GM12872 (cell line): ENCODE measurements around the gene RSAD1.
A peak's percentile ranks its signal among the peaks of the same experiment; 100 is the strongest.

Source experiments
- TF ChIP-seq, protein P1 (sequence below): IDR thresholded peaks from 3 replicates; pipeline ENCODE4 v1.5.1; 2011; ENCODE audit warnings: low read depth, mild to moderate bottlenecking, low read length, moderate library complexity; ENCODE audit not compliant: insufficient read depth

RSAD1 gene

DNA sequence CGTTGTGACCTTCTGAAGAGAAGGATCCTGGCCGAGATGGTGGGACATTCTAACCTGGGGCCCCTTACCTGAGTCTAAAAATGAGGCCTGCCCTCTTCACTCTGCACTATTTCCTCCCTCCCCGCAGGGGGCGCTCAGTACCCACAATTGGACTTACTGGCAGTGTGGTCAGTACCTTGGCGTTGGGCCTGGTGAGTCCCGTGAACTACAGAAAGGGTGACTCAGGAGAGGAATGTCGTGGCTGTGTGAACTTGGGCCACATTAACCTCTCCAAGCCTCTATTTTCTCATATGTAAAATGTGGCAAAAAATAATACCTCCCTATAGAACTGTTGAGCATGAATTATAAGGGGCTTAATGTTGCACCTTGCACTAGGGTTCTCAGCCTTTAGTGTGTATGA is 3.9 kb downstream of the RSAD1 start:
- TF ChIP-seq, protein P1, sequence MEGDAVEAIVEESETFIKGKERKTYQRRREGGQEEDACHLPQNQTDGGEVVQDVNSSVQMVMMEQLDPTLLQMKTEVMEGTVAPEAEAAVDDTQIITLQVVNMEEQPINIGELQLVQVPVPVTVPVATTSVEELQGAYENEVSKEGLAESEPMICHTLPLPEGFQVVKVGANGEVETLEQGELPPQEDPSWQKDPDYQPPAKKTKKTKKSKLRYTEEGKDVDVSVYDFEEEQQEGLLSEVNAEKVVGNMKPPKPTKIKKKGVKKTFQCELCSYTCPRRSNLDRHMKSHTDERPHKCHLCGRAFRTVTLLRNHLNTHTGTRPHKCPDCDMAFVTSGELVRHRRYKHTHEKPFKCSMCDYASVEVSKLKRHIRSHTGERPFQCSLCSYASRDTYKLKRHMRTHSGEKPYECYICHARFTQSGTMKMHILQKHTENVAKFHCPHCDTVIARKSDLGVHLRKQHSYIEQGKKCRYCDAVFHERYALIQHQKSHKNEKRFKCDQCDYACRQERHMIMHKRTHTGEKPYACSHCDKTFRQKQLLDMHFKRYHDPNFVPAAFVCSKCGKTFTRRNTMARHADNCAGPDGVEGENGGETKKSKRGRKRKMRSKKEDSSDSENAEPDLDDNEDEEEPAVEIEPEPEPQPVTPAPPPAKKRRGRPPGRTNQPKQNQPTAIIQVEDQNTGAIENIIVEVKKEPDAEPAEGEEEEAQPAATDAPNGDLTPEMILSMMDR = peak; percentile 92

DNA sequence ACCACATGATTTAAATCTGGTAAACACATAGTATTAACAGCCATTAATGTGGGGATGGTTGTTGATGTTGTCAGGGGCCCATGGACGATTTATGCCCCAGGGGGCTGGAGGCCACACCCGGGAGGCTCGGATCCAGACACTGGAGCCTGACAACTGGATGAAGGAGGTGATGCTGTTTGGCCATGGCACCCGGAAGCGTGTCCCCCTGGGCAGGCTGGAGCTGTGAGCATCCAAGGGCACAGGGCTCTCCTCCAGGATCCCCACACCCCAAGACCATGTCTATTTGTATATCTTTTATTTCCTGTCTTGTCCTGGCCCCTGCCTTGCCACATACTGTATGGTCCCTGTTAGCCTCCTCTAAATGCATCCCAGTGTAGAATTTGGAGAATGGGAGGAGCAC is 4.6 kb downstream of the RSAD1 start:
- TF ChIP-seq, protein P1 = no peak

DNA sequence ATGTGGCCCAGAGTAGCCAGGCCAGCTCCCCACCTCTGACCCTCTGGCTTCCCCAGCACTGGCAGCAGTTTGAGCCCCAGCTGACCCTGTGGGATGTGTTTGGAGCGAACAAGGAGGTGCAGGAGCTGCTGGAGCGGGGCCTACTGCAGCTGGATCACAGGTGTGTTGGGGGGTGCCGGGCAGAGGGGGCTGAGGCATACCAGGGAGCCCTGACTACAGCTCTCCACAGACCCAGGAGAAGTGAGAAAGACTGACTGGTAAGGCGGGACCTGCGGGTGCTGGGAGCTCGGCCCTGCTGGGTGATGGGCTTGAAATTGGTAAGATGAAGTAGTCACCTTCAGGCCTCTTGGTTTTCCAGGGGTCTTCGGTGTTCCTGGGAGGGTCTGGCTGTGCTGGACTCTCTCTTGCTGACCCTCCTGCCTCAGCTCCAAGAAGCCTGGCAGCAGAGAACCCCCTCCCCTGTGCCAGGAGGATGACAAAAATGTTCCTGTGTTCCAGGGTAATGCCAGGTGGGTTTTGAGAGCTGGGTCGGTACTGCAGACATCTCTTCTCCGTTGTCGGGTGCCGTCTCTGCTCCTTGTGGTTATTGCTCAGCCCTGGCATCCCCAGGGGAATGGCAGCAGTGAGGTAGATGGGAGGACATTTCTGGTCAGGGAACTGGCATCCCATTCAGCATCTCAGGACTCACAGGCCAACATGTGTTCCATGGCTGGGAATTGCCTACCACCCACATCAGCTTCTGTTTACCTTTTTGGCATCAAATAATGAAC is 5.9 kb downstream of the RSAD1 start:
- TF ChIP-seq, protein P1 = no peak

DNA sequence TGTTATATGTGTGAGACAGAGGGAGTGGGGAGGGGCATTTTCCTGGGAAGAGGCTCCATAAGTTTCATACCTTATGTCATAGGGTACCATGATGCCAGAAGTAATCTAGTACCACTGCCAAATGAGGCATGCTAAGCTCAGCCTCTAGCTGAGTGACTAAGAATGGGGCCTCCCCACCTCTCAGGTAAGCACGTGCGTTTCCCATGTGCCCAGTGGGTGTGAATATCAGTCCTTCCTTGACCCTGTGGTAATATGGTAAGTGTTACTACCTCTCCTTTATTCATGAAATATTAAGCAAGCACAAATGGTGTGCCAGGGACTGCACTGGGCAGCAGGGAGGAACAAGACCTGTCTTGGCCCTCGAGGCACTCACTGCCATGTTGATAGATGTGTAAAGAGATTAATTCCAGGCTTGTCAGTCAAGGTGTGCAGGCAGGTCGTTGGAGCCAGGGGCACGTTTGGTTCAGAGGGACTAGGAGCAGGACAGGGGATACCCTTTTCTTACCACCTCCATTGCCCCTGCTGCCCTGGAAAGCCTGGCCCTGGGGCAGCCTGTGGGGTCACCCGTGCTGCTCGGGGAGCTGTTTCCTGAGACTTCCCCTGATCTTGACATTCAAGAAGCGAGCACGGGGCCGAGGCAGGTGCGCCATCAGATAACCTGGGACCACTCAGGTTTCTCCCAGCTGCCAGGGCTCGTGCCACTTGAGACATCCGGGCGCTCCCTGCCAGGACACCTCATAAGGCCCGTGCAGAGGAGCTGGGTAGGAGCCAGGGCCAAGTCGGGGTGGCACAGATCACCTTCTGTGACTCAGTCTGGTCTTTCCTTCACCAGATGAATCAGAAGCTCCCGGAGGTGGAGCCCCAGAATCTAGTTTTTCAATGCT is 8.8 kb downstream of the RSAD1 start:
- TF ChIP-seq, protein P1 = no peak

DNA sequence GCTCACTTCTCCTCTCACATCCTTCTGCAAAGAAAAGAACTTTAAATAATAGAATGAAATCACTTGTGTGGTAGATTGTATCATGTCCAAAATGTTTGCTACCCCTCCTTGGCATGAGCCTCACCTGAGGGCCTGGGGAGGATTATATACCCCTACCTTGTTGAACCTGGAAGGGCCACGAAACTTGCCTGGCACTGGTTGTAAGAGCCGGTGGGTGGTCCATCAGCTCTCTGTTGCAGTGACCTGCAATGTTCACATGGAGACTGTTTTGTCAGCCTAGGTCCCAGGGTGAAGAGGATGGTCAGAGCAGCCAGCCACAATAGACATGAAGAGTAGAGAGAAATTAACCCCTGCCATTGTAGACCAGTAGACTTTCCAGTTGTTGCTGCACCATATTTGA is 10.2 kb downstream of the RSAD1 start:
- TF ChIP-seq, protein P1 = no peak

- TF ChIP-seq, protein P1 = no peak
These were observed 12.8 kb downstream of the RSAD1 start for GRCh38 chr17:50491505-50491904.

- TF ChIP-seq, protein P1 = no peak
These were observed 13.6 kb downstream of the RSAD1 start for GRCh38 chr17:50492214-50492613.
